ENCODE data around the gene SPRED3.

- TF ChIP-seq CTCF (IDR thresholded peaks at IDR 0.05) (no peak), POLR2A (IDR thresholded peaks at IDR 0.05) (no peak)
These were observed 55.5 kb downstream of the SPRED3 start for GRCh38 chr19:38444026-38444425.

All from adrenal gland (tissue), 5 donors.